ENCODE data around the gene KDM5C. TPM values are rescaled to one million over a fixed set of nuclear protein-coding genes. Genes with fewer than 3 reads are reported as not detected.

The KDM5C gene
- total RNA-seq, 1 experiment from 2014 or later = 178 TPM

DNA sequence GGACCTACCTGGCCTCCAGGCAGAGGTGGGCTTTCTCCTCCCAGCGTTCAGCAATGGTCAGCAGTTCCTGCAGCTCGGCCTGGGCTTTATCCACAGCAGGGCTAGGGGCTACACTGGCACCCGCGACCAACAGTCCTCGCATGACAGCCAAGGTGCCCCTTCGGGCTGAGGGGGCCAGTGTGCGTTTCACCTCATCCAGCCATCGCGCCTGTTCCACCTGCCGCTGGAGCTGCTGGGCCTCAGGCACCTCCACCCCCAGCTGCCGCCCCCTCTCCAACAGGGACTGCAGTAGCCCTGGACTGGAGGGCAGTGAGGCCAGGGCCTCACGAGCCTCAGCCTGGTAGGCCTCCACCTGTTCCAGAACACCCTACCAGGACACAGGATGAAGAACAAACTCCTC lies 28.3 kb downstream of the KDM5C start:
- intact Hi-C loops (cut with micrococcal nuclease; ENCODE audit: unreplicated experiment) = no loop called here
- Histone ChIP-seq H3K27me3 (replicated peaks; ENCODE audit: insufficient read depth, low read depth, low read length, poor library complexity) (no peaks in the 10 kb centered on the region), H3K4me3 (ENCODE audit: low read depth, low read length, poor library complexity, severe bottlenecking) (no peak overlapping the region), H3K9me3 (ENCODE audit: low read depth, low read length, poor library complexity, severe bottlenecking) (no peaks in the 10 kb centered on the region), H3K36me3 (ENCODE audit: insufficient read depth, low read length, poor library complexity, severe bottlenecking) (peaks cover 88% of the 10 kb centered on the region), H3K27ac (ENCODE audit: low read depth, low read length, poor library complexity, severe bottlenecking) (no peak overlapping the region), H3K4me1 (ENCODE audit: insufficient read depth, low read length, poor library complexity, severe bottlenecking) (no peaks in the 10 kb centered on the region)
- BruUV-seq (replicated peaks) = no TSS peak
- CTCF ChIA-PET = interaction anchor here (0.6 kb wide), 1 partner anchor 44 kb away, joined by 7 read pairs; no protein-coding TSS in a partner anchor
- no peak for DNase-seq (ENCODE audit: low spot score)
- TF ChIP-seq EZH2 (IDR thresholded peaks at IDR 0.05; ENCODE audit: borderline replicate concordance, low read depth, low read length, poor library complexity, severe bottlenecking) = no peak
- TF ChIP-seq, protein P1, sequence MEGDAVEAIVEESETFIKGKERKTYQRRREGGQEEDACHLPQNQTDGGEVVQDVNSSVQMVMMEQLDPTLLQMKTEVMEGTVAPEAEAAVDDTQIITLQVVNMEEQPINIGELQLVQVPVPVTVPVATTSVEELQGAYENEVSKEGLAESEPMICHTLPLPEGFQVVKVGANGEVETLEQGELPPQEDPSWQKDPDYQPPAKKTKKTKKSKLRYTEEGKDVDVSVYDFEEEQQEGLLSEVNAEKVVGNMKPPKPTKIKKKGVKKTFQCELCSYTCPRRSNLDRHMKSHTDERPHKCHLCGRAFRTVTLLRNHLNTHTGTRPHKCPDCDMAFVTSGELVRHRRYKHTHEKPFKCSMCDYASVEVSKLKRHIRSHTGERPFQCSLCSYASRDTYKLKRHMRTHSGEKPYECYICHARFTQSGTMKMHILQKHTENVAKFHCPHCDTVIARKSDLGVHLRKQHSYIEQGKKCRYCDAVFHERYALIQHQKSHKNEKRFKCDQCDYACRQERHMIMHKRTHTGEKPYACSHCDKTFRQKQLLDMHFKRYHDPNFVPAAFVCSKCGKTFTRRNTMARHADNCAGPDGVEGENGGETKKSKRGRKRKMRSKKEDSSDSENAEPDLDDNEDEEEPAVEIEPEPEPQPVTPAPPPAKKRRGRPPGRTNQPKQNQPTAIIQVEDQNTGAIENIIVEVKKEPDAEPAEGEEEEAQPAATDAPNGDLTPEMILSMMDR (conservative IDR thresholded peaks at IDR 0.05; ENCODE audit: low read depth, low read length) = no peak
- POLR2A ChIA-PET (ENCODE audit: low non-redundant PET) = no interaction called here

DNA sequence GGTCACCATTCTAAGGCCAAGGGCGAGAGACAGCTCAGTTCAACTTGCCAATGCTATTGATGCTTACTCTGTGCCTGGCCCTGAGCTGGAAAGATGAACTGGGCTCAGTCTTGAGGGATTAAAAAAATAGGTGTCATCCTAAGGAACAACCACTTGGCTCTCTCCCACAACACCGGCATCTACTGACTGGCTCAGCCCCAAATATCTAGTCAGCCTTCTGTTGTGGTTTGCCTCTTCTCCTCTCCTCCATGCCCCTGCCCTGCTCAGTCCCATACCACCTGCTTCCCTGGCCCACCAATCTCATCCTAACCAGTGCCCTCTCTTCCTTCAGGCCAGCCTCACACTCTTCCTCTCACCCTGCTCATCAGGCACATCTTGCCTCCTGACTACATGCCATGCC lies 29.6 kb downstream of the KDM5C start:
- no peak for DNase-seq (ENCODE audit: low spot score)
- Histone ChIP-seq H3K36me3 (ENCODE audit: insufficient read depth, low read length, poor library complexity, severe bottlenecking) (peaks cover 79% of the 10 kb centered on the region), H3K4me3 (ENCODE audit: low read depth, low read length, poor library complexity, severe bottlenecking) (no peak overlapping the region)

DNA sequence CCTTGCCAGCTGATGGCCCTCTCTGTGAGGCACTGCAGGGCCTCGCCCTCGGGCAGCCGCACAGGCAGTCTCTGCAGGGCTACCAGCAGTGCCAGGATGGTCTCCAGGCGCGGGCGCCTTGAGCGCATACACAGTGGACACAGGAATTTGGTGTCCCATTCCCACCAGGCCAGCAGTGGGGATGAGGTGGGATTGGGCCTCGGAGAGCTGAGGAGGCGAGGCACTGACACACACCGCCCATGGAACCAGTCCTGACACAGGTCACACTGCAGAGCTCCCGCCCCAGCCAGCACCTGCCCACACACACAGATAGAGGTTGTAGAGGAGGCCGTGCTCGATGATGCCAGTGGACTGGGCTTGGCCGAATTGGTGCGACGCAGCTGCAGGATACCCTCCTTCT lies 30.7 kb downstream of the KDM5C start:
- DNase-seq (ENCODE audit: low spot score) = no peak
- no peak for TF ChIP-seq EZH2 (IDR thresholded peaks at IDR 0.05; ENCODE audit: borderline replicate concordance, low read depth, low read length, poor library complexity, severe bottlenecking)
- TF ChIP-seq, protein P1 (conservative IDR thresholded peaks at IDR 0.05; ENCODE audit: low read depth, low read length) = no peak
- BruUV-seq (replicated peaks) = no TSS peak
- H3K36me3 ChIP-seq (ENCODE audit: insufficient read depth, low read length, poor library complexity, severe bottlenecking) = peaks cover 68% of the 10 kb centered on the region
- no peaks in the 10 kb centered on the region for H3K27me3 ChIP-seq (replicated peaks; ENCODE audit: insufficient read depth, low read depth, low read length, poor library complexity)
- CTCF ChIA-PET = no interaction called here
- no peaks in the 10 kb centered on the region for H3K9me3 ChIP-seq (ENCODE audit: low read depth, low read length, poor library complexity, severe bottlenecking)
- H3K27ac ChIP-seq (ENCODE audit: low read depth, low read length, poor library complexity, severe bottlenecking) = no peak overlapping the region
- H3K4me1 ChIP-seq (ENCODE audit: insufficient read depth, low read length, poor library complexity, severe bottlenecking) = no peaks in the 10 kb centered on the region
- intact Hi-C loops (cut with micrococcal nuclease; ENCODE audit: unreplicated experiment) = no loop called here
- H3K4me3 ChIP-seq (ENCODE audit: low read depth, low read length, poor library complexity, severe bottlenecking) = no peak overlapping the region
- POLR2A ChIA-PET (ENCODE audit: low non-redundant PET) = interaction anchor here (0.7 kb wide), 1 partner anchor 13 kb away, joined by 3 read pairs; no protein-coding TSS in a partner anchor

More for the DNA sequence above, 29.6 kb downstream of the KDM5C start:
- Histone ChIP-seq H3K27me3 (replicated peaks; ENCODE audit: insufficient read depth, low read depth, low read length, poor library complexity) (no peaks in the 10 kb centered on the region), H3K27ac (ENCODE audit: low read depth, low read length, poor library complexity, severe bottlenecking) (no peak overlapping the region), H3K9me3 (ENCODE audit: low read depth, low read length, poor library complexity, severe bottlenecking) (no peaks in the 10 kb centered on the region), H3K4me1 (ENCODE audit: insufficient read depth, low read length, poor library complexity, severe bottlenecking) (no peaks in the 10 kb centered on the region)
- no TSS peak for BruUV-seq (replicated peaks)
- POLR2A ChIA-PET (ENCODE audit: low non-redundant PET) = no interaction called here
- TF ChIP-seq EZH2 (IDR thresholded peaks at IDR 0.05; ENCODE audit: borderline replicate concordance, low read depth, low read length, poor library complexity, severe bottlenecking) = no peak
- TF ChIP-seq, protein P1 (conservative IDR thresholded peaks at IDR 0.05; ENCODE audit: low read depth, low read length) = no peak
- intact Hi-C loops (cut with micrococcal nuclease; ENCODE audit: unreplicated experiment) = no loop called here
- CTCF ChIA-PET = no interaction called here
